ENCODE data around the gene PTPRG.

DNA sequence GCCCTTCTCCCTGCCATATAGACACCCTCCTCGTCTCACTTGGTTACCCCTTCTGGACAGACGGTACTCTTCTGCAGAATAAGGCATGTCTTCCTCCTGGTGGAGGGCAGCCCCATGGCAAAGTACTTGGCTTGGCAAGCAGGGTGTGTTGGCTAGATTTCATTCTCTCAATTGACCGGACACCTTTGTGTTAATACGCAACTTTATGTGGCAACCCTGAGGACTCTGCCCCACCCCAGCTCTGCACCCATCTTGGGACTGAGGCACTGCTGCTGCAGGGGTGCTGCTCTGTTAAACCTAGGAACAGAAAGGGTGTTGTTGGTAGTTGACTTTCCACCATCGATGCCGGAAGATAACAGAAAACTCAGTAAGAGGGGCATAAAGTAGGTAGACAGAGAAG is 55.2 kb downstream of the PTPRG start:
- TF ChIP-seq, protein P1, sequence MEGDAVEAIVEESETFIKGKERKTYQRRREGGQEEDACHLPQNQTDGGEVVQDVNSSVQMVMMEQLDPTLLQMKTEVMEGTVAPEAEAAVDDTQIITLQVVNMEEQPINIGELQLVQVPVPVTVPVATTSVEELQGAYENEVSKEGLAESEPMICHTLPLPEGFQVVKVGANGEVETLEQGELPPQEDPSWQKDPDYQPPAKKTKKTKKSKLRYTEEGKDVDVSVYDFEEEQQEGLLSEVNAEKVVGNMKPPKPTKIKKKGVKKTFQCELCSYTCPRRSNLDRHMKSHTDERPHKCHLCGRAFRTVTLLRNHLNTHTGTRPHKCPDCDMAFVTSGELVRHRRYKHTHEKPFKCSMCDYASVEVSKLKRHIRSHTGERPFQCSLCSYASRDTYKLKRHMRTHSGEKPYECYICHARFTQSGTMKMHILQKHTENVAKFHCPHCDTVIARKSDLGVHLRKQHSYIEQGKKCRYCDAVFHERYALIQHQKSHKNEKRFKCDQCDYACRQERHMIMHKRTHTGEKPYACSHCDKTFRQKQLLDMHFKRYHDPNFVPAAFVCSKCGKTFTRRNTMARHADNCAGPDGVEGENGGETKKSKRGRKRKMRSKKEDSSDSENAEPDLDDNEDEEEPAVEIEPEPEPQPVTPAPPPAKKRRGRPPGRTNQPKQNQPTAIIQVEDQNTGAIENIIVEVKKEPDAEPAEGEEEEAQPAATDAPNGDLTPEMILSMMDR (IDR thresholded peaks at IDR 0.05) = no peak
- TF ChIP-seq POLR2A (IDR thresholded peaks at IDR 0.05; ENCODE audit: low read depth) = no peak

Measured in esophagus muscularis mucosa (tissue), 3 donors.